HCT116 (cell line): ENCODE measurements around the gene MIPEP. TPM values are rescaled to one million over a fixed set of nuclear protein-coding genes. Genes with fewer than 3 reads are reported as not detected.

Experiments
- ATAC-seq: fragments of 200-7000 bp; cut with Tn5 transposase; 2 replicates; pipeline ENCODE4 v1.9.1; 2020; ENCODE audit warnings: mild to moderate bottlenecking, moderate library complexity
- BruUV-seq: library from RNA; stranded (reverse); fragments of 400-500 nt; replicated peaks from 2 replicates; lab custom pipeline; 2021; lab: Mats Ljungman, UMichigan
- CTCF ChIA-PET: fragments of 300-600 bp; sonication (Branson Sonifier 250); formaldehyde crosslinking; loops from one replicate; lab custom pipeline; 2021; ENCODE audit warnings: antibody characterized with exemption; lab: Charles Lee
- POLR2A ChIA-PET: fragments of 300-600, 350-600 bp; sonication (Branson Sonifier 250); formaldehyde crosslinking; loops from one replicate; lab custom pipeline; 2021; ENCODE audit warnings: antibody characterized with exemption; lab: Charles Lee
- RAD21 ChIA-PET, 2 experiments: fragments of 300-600 bp; sonication (Branson Sonifier 250); formaldehyde crosslinking; loops; one replicate each; lab custom pipeline; 2023; ENCODE audit warnings: low total read pairs in 2 of 2; ENCODE audit not compliant: uncharacterized antibody in 2 of 2, unreplicated experiment in 2 of 2, low non-redundant PET in 1 of 2; lab: Charles Lee
- DNase-seq: peaks from one replicate; pipeline ENCODE4 v3.0.0-alpha.2; 2010; ENCODE audit warnings: low read depth, low spot score
- H2AFZ ChIP-seq: fragments of 200-600 bp; shearing (Covaris generic), sonication (generic); 2 replicates; pipeline ENCODE4 v1.6.1; 2017; ENCODE audit warnings: low read depth, mixed run types, mixed read lengths, antibody characterized with exemption, low read length; ENCODE audit not compliant: poor library complexity, severe bottlenecking
- H3K27ac ChIP-seq: 2 replicates; pipeline ENCODE4 v1.5.1; 2012; ENCODE audit warnings: low read depth, low read length
- H3K27me3 ChIP-seq: fragments of 200-600 bp; sonication (generic); 2 replicates; pipeline ENCODE4 v1.6.1; 2016; ENCODE audit warnings: mixed run types, low read length, mixed read lengths; ENCODE audit not compliant: insufficient read depth
- H3K36me3 ChIP-seq, 2 experiments: fragments of 200-500 bp in 1 of 2; fragments of 200-600 bp in 1 of 2; sonication (Bioruptor generic) in 1 of 2; sonication (generic) in 1 of 2; 2 replicates each; pipeline versions ENCODE4 v1.5.1 to v1.6.1; 2014 to 2016; ENCODE audit warnings: low read length in 2 of 2, inconsistent platforms in 1 of 2, mixed read lengths in 1 of 2, mixed run types in 1 of 2; ENCODE audit not compliant: insufficient read depth in 2 of 2, control insufficient read depth in 1 of 2
- H3K4me1 ChIP-seq, 2 experiments: fragments of 200-600 bp in 1 of 2; sonication (generic) in 1 of 2; 2 replicates each; pipeline versions ENCODE4 v1.5.1 to v1.6.1; 2012 to 2017; ENCODE audit warnings: low read length in 2 of 2, inconsistent platforms in 1 of 2, mild to moderate bottlenecking in 1 of 2, mixed read lengths in 1 of 2, mixed run types in 1 of 2, moderate library complexity in 1 of 2; ENCODE audit not compliant: insufficient read depth in 2 of 2, control insufficient read depth in 1 of 2
- H3K4me2 ChIP-seq: fragments of 200-600 bp; sonication (generic); 2 replicates; pipeline ENCODE4 v1.6.1; 2017; ENCODE audit warnings: mixed run types, low read length, mixed read lengths
- H3K4me3 ChIP-seq, 2 experiments: fragments of 200-600 bp in 1 of 2; sonication (generic) in 1 of 2; replicated peaks in 1 of 2; 2 replicates each; pipeline ENCODE4 v1.5.1; 2011 to 2016; ENCODE audit warnings: low read length in 2 of 2, control low read depth in 1 of 2, low read depth in 1 of 2, mild to moderate bottlenecking in 1 of 2, mixed read lengths in 1 of 2, mixed run types in 1 of 2
- H3K79me2 ChIP-seq: fragments of 200-600 bp; sonication (generic); 2 replicates; pipeline ENCODE4 v1.6.1; 2017; ENCODE audit warnings: mild to moderate bottlenecking, mixed run types, low read length, moderate library complexity, mixed read lengths; ENCODE audit not compliant: insufficient read depth
- H3K9ac ChIP-seq: fragments of 200-600 bp; sonication (generic); 2 replicates; pipeline ENCODE4 v1.6.1; 2016; ENCODE audit warnings: low read length, mixed read lengths
- H3K9me2 ChIP-seq: fragments of 200-600 bp; sonication (generic), shearing (Covaris generic); 2 replicates; pipeline ENCODE4 v1.6.1; 2017; ENCODE audit warnings: mixed run types, mild to moderate bottlenecking, moderate library complexity; ENCODE audit not compliant: insufficient read depth
- H3K9me3 ChIP-seq, 2 experiments: fragments of 200-500 bp in 1 of 2; fragments of 200-600 bp in 1 of 2; sonication (Bioruptor generic) in 1 of 2; sonication (generic) in 1 of 2; 2 replicates each; pipeline ENCODE4 v1.6.1; 2014 to 2017; ENCODE audit warnings: low read length in 2 of 2, mixed read lengths in 2 of 2, inconsistent platforms in 1 of 2, low read depth in 1 of 2, mild to moderate bottlenecking in 1 of 2, mixed run types in 1 of 2, moderate library complexity in 1 of 2; ENCODE audit not compliant: control insufficient read depth in 1 of 2, insufficient read depth in 1 of 2
- H4K20me1 ChIP-seq: fragments of 200-600 bp; sonication (generic), shearing (Covaris generic); 2 replicates; pipeline ENCODE4 v1.6.1; 2017; ENCODE audit warnings: mixed run types, mild to moderate bottlenecking, moderate library complexity; ENCODE audit not compliant: insufficient read depth
- CBX3 ChIP-seq: IDR thresholded peaks from 2 replicates; pipeline ENCODE4 v1.6.1; 2012; ENCODE audit warnings: low read depth
- CTCF ChIP-seq, 3 experiments: fragments of 200-600 bp in 1 of 3; sonication (generic) in 1 of 3; IDR thresholded peaks in 2 of 3; conservative IDR thresholded peaks in 1 of 3; 2 replicates each; pipeline ENCODE4 v1.5.1; 2012 to 2017; ENCODE audit warnings: low read depth in 2 of 3, low read length in 2 of 3, antibody characterized with exemption in 1 of 3, borderline replicate concordance in 1 of 3, control low read depth in 1 of 3, mild to moderate bottlenecking in 1 of 3, mixed read lengths in 1 of 3, mixed run types in 1 of 3, moderate library complexity in 1 of 3; ENCODE audit not compliant: insufficient read depth in 1 of 3
- EGR1 ChIP-seq: IDR thresholded peaks from 2 replicates; pipeline ENCODE4 v1.6.1; 2012; ENCODE audit warnings: low read depth
- FOSL1 ChIP-seq: IDR thresholded peaks from 2 replicates; pipeline ENCODE4 v1.6.1; 2012; ENCODE audit warnings: low read depth
- RAD21 ChIP-seq: IDR thresholded peaks from 2 replicates; pipeline ENCODE4 v1.6.1; 2012; ENCODE audit warnings: low read depth, mild to moderate bottlenecking
- SIN3A ChIP-seq: IDR thresholded peaks from 2 replicates; pipeline ENCODE4 v1.6.1; 2012; ENCODE audit warnings: low read depth
- TCF7L2 ChIP-seq: IDR thresholded peaks from 2 replicates; pipeline ENCODE4 v1.7.0; 2011; ENCODE audit warnings: borderline replicate concordance, inconsistent platforms; ENCODE audit not compliant: insufficient read depth, insufficient read length; ENCODE audit errors: extremely low read depth
- ZBTB33 ChIP-seq: IDR thresholded peaks from 2 replicates; pipeline ENCODE4 v1.6.1; 2011; ENCODE audit warnings: mild to moderate bottlenecking, low read length, moderate library complexity; ENCODE audit not compliant: insufficient replicate concordance; ENCODE audit errors: extremely low read depth
- intact Hi-C: fragments of 100-400 bp; cut with micrococcal nuclease; formaldehyde crosslinking; loops from 2 replicates; pipeline ENCODE4 v1.10.0; 2022
- total RNA-seq: library from RNA; stranded (reverse); gene quantifications from one replicate; pipeline ENCODE4 v1.2.1, GENCODE V29; 2021; ENCODE audit not compliant: unreplicated experiment

MIPEP gene
- total RNA-seq, 1 experiment from 2014 or later: 33.3 TPM

- no peak overlapping the region for H3K4me3 ChIP-seq
- no peaks in the 10 kb centered on the region for H3K79me2 ChIP-seq
- CTCF ChIA-PET: no interaction called here
- H3K9me2 ChIP-seq: no peaks in the 10 kb centered on the region
- no peaks in the 10 kb centered on the region for H3K36me3 ChIP-seq
- H3K4me2 ChIP-seq: no peak overlapping the region
- no peak for DNase-seq
- TF ChIP-seq RAD21 (no peak), EGR1 (no peak), CBX3 (no peak), CTCF (IDR thresholded peaks at IDR 0.05 in 2 of 3, conservative IDR thresholded peaks at IDR 0.05 in 1 of 3; ENCODE audit: borderline replicate concordance in 1 of 3, insufficient read depth in 1 of 3, low read depth in 2 of 3, low read length in 2 of 3) (no peak), SIN3A (no peak), ZBTB33 (no peak), TCF7L2 (no peak), FOSL1 (no peak)
- TF ChIP-seq, all 23 proteins: peak for 0
- no TSS peak for BruUV-seq
- no peak overlapping the region for H3K9ac ChIP-seq
- POLR2A ChIA-PET: no interaction called here
- H3K27me3 ChIP-seq: no peaks in the 10 kb centered on the region
- ATAC-seq: no peak
- H3K4me1 ChIP-seq: no peaks in the 10 kb centered on the region
- intact Hi-C loops: no loop called here
- H2AFZ ChIP-seq: no peak overlapping the region
- H3K9me3 ChIP-seq: no peaks in the 10 kb centered on the region
- RAD21 ChIA-PET: no interaction called here
- no peaks in the 10 kb centered on the region for H4K20me1 ChIP-seq
- H3K27ac ChIP-seq: no peak overlapping the region
These were observed 134.7 kb downstream of the MIPEP start for GRCh38 chr13:23754506-23754905.
